Activated CD4-positive, alpha-beta T cell treated with anti-CD3 and anti-CD28 coated beads, Interleukin-2, amount 50 U/mL, for 1 hour (primary cell): ENCODE measurements around the gene LYPLA2.
"Not testable (repeated sequence)": the region's sequence is repeated elsewhere in the genome, so short reads cannot be mapped to it uniquely, and the experiment has no call there.

Experiments used
- DNase-seq: peaks from one replicate; pipeline ENCODE4 v3.0.0-alpha.2; 2020

The LYPLA2 gene

DNA sequence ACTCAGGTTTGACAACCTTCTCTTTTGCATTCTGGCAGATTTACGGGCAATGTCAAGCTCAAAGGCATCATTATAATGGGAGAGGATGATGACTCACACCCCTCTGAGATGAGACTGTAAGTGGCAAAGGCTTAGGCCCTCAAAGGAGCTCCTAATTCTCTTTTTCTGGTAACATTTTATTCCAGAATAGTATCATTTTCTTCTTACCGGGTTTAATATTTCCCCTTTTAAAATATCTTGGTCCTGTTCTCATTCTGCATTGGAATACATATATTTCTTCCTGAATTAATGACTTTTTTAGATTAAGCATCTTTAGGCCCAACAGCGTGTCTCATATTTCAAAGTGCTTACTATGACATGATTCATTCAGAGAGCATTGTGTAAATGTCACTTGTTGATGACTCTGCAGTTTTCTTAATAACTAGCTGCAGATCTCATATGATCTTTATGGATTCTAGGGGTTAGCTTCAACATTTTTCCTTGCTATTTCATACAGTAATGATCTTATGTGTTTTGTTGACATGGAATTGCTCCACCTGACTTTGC lies 11.0 kb upstream of the LYPLA2 start:
- DNase-seq, result no peak

DNA sequence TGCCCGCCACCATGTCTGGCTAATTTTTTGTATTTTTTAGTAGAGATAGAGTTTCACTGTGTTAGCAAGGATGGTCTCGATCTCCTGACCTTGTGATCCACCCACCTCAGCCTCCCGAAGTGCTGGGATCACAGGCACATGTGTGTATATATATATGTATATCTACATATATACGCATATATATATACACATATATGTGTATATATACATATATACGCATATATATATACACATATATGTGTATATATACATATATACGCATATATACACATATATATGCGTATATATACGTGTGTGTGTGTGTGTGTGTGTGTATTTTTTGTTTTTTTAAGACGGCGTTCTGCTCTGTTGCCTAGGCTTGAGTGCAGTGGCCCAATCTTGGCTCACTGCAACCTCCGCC lies 7.8 kb upstream of the LYPLA2 start:
- DNase-seq, result not testable (repeated sequence)

DNA sequence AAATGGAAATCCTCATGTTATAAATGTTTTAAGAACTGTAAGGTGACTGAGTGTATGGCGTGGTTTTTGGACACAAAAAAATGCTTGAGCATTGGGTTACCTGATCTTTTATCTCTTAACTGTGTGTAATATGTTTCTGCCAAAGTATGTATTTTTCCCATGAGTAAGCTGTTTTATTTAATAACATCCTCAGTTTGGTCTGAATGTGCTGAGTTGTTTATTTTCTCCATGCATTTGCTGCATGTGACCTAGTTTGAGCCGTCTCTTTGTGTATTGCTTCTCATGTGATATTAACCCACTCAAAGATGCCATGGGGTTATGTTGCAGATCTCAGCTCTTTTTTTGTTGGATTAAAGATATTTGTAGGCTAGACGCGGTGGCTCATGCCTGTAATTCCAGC lies 6.1 kb upstream of the LYPLA2 start:
- no peak for DNase-seq

DNA sequence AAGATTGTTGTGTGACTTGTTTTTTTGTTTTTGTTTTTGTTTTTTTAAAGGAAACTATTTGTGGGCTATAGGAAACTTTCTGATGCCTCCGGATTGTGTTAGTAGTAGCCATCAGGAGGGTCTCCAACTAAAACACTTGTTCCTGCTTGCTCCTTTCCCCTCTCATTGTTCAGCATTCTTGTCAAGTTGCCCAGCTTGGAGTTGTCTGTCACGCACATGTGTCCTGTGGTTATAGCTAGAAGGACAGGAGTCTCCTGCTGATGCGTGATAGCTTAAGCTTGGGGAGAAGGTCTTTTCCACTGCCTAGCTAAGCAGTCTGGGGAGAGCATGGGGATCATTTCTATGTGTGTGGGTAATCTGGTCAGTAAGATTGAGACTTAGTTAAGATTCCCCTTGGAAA lies 3.2 kb upstream of the LYPLA2 start:
- no peak for DNase-seq

DNA sequence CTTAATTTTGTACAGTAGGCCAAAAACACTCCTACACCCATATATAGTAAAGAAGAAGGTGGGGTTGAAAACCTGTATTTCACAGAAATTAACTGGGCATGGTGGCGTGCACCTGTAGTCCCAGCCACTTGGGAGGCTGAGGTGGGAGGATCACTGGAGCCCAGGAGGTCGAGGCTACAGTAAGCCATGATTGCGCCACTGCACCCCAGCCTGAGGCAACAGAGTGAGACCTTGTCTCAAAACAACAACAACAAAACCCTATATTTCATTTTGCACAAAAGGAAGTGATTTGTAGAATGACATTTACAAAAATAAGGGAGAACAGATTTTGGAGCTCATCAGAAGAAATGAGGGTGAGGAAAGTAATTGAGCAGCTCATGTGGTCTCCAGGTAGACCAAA lies 2.2 kb upstream of the LYPLA2 start:
- DNase-seq, result no peak

DNA sequence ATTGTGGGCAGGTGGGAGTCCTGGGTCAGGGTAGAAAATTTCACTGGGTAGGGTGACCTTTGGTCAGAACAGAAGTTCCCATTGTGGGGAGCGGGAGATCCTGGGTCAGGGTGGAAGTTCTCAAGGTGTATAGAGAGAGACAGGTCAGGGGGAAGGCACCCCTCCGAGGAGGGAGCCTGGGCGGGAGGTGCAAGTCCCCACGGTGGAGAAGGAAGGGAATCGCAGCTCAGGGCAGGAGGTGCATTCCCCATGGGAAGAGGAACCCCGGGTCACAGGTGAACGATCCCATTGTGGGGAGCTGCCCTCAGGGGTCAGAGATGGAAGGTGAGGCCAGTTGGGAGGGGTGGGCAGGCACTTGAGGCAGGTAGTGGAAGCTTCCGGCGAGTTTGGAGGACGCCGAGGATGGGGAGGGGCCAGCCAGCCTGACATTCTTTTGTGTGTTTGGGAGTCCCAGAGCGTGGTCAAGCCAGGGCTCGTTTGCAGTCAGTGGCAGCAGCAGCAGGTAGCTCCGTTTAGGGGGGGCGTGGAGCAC lies 637 bp downstream of the LYPLA2 start:
- DNase-seq, result no peak

DNA sequence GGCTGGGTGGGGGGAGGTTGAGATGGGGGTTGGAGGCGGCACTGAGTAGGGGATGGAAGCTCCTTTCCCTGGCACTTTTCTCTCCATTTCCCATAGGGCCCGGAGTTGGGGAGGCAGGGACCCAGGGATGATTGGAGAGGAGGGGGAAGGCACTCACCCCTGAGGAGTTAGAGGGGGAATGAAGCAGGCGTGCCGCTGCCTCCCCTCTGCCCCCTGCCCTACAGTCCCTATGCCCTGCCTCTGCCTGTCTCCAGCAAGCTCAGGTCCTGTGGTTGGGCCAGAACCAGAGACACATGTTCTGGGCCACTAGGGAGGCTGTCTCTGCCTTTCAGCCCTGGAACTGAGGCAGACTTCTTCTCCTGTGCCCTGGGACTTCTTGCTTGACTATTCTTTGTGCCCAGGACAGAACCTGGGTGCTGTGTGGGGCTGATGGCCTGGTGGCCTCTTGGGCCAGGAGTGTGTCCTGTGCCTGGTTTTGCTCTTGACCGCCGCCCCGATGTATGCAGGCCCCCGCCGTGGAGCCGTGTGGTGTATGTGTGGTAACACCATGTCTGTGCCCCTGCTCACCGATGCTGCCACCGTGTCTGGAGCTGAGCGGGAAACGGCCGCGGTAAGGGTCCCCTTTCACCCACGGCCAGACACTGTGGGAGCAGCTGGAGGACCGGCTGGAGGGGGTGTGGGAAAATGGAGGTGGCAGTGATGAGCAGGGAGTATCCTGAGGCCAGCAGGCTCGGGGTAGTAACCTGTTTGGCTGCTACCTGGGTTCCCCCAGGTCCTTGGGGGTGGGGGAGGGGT lies 1.4 kb downstream of the LYPLA2 start:
- no peak for DNase-seq

DNA sequence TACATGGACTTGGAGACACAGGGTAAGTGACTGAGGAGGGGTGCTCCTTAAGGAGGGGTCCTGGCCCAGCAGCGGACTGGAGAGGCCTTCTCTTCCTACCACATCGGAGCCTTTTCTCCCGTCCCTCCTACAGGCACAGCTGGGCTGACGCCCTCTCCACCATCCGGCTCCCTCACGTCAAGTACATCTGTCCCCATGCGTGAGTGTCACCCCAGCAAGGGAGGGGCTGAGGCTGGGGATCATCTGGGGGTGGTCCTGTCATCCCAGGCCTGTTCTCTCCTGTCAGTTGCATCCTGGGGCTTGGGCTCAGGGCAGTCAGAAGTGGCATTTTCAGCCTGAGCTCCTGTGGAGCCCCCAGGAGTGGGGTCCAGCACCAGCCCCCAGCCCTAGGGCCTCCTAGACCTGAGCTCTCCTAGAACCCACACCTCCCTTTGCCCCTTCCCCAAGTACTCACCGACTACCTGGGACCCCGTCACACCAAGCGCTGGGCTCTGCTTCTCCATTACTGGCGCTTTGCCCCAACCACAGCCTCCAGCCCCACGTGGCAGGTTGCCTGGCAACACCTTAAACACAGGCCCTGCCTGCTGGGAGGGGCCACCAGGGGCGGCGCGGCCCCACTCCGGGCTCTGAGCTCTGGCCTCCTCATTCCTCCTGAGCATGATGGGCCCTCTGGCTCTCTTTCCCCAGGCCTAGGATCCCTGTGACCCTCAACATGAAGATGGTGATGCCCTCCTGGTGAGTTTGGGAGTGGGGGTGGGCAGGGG lies 2.3 kb downstream of the LYPLA2 start:
- DNase-seq, result peak; percentile 46

DNA sequence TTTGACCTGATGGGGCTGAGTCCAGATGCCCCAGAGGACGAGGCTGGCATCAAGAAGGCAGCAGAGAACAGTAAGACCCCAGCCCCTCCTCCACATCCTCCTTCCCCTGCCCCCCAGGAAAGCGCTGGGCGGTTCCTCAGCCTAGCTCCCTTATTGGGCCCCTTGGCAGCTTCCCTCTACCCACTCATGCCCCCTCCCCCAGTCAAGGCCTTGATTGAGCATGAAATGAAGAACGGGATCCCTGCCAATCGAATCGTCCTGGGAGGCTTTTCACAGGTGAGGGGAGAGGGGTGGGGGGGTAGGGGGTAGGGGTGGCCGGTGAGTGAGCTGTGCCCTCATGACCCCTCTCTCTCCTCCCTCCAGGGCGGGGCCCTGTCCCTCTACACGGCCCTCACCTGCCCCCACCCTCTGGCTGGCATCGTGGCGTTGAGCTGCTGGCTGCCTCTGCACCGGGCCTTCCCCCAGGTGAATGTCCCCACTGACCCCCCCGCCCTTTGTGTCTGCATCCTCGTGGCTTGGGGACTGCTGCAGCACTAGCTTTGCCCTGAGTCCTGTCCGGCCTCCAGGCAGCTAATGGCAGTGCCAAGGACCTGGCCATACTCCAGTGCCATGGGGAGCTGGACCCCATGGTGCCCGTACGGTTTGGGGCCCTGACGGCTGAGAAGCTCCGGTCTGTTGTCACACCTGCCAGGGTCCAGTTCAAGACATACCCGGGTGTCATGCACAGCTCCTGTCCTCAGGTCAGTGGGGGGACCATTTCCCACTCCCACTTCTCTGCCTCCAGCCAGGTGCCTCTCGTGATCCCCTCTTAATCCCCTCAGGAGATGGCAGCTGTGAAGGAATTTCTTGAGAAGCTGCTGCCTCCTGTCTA lies 3.2 kb downstream of the LYPLA2 start:
- DNase-seq, result no peak

DNA sequence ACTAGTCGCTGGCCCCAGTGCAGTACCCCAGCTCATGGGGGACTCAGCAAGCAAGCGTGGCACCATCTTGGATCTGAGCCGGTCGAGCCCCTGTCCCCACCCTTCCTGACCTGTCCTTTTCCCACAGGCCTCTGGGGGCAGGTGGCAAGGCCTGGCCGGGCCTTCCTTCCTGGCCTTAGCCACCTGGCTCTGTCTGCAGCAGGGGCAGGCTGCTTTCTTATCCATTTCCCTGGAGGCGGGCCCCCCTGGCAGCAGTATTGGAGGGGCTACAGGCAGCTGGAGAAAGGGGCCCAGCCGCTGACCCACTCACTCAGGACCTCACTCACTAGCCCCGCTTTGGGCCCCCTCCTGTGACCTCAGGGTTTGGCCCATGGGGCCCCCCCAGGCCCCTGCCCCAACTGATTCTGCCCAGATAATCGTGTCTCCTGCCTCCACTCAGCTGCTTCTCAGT lies 3.8 kb downstream of the LYPLA2 start:
- DNase-seq, result not testable (repeated sequence)

DNA sequence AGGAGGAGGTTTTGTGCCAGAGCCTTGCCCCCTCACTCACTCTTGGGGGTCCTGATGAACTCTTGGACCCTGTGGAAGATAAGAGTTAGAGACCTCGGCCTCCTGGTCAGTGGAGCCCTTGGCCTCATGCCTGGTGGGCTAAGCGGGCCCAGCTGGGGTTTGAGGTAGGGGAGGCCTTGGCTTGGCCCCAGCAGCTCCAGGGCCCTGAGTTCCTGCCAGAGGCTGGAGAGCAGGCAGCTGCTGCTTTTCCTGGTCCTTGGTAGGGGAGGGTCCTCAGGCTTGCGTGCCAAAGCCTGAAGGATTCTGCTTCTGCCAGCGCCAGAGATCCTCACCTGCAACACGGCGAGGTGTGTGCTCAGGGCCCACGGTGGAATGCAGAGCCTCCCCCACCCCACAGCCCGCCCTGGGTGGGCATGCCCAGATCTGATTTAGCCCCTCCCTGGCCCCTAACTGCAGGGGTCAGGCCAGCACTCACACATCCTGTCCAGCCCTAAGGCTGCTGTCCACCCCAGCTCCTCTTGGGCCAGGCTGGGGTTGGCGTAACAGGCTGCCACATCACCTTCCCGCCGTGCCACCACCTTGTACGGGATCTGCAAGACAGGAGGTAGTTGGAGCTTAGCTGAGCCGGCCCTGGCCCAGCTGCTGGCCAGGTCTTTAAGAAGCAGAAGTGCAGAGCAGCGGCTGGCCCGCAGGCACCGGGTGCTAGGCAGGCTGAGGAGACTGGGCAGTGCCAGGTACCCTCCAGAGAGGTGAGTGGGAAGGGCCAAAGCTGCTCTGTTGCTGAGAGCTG lies 4.9 kb downstream of the LYPLA2 start:
- DNase-seq, result no peak

DNA sequence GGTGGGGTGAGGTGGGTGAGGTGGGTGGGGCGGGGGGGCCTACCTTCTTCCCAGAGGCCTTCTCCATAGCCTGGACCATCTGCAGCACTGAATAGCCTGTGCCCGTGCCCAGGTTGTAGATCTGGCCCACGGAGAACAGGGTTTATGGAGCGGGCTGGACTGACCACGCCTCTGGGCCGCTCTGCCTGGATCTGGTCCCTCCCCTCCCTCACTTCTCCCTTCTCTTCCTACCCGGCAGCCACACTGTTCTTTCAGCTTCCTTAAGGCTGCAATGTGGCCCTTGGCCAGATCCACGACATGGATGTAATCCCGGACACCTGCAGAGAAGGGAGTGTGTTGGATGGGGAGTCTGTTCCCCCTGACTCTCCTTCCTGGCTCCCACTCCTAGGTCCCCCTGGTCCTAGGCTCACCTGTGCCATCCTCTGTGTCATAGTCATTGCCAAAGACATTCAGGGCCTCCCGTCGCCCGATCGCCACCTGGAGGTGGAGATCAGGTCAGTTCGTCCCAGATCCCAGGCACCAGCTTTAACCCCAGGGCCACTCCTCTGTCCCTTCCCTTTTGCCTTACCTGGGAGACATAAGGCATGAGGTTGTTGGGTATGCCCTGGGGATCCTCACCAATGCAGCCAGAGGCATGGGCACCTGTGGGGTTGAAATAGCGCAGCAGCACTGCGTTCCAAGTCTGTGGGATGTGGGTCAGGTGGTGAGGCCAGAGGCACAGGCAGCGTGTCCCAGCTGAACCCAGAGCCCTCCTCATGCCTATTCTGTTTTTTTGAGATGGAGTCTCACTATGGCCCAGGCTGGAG lies 5.7 kb downstream of the LYPLA2 start:
- no peak for DNase-seq

DNA sequence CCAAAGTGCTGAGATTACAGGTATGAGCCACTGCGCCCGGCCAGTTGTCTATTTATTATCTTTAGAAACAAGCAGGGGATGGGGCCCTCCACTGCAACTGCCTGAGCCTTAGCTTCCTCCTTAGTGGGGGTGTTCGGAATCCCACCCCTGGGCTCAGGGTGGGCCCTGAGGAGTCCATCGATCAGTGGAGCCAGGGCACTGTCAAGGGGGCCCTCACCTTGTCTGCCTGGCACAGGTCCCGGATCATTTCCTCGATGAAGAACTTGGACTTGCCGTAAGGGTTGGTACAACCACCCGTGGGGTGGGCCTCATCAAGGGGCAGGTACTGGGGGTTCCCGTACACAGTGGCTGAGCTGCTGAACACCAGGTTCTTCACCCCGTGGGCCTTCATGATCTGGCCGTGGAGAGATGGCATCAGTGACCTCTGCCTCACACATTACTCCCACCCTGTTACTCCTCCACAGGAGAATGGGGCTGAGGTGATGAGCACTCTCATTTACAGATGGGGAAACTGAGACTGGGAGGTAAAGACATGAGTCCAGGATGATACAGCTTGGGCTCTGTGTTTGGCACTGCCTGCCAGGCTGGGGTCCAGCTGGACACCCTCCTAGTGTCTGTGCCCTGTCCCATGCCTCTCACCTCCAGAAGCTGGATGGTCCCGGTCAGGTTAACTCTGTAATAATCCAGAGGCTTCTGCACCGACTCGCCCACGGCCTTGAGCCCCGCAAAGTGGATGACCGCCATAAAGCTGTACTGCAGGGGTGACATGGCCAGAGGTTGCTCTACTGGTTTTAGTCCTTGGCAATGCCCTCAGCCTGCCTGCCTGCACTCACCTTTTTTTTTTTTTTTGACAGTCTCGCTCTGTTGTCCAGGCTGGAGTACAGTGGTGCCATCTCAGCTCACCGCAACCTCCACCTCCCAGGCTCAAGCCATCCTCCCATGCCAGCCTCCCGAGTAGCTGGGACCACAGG lies 6.8 kb downstream of the LYPLA2 start:
- no peak for DNase-seq

DNA sequence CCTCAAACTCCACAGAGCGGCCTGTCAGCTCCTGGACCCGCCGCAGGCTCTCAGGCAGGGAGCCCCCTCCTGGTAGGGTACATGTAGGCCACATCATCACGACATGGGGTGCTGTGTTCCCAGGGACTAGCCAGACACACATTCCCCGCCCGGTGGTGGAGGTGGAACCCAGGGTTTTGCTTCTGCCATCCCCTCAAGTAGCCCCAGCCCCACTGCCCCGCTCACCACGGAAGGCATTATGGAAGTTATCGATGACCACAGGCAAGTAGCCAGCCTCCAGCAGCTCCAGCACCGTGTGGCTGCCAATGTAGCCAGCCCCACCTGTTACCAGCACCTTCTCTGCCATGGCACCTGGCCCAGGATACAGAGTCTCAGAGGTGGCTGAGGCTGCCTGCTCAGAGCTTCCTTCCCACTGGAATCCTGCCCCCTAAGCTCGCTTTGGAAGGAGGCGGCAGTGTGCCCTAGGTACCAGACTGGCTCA lies 7.8 kb downstream of the LYPLA2 start:
- DNase-seq, result no peak

DNA sequence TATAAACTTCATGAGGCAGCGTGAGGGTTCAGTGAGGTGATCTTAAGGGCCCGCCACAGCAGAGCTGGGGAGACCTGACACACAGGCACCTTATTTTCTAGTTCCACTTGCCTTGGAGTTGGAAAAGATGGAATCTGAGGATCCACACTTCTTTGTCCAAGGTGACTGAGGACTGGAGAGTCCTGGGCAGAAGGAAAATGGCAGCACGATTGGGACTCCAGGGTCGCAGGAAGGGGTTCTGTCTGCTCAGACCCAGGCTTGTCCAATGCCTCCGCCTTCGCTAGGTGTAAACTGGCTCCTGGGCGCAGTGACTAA lies 8.3 kb downstream of the LYPLA2 start:
- DNase-seq, result no peak

DNA sequence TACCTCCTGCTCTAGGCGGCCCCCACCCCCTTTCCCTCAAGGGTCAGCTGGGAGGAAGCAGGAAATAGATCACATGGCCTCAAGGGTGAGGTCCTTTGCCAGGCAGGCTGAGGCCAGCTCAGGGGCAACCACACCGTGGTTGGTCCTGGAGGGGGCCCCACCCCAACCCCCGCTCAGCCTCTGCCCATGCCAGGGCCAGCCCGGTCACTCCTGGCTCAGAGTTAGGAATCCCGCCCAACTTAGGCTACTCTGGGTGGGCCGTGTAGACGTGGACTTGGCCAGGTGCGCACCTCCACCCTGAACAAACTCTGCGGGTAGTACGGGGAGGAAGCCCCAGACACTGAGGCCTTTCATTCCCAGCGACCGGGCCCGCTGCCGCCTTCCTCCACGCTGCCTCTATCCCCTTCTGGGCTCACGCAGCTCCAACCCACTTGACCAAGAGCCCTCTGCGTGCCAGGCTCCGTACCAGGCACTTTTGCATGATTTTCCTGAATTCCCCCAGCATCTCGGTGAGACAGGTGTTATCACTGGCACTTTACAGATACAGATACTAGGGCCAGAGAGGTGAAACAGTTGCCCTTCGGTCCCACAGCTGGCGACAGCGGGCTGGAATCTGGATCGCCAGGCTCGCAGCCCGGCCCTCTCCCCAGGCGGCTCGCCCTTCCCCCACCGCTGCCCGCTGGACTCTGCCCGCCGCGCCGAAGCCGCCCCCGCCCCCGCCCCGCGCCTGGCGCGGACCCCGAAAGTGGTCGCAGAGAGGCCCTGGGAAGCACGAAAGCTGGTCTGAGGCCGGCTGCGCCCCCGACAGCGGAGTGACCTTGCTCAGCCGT lies 8.8 kb downstream of the LYPLA2 start:
- DNase-seq, result no peak

DNA sequence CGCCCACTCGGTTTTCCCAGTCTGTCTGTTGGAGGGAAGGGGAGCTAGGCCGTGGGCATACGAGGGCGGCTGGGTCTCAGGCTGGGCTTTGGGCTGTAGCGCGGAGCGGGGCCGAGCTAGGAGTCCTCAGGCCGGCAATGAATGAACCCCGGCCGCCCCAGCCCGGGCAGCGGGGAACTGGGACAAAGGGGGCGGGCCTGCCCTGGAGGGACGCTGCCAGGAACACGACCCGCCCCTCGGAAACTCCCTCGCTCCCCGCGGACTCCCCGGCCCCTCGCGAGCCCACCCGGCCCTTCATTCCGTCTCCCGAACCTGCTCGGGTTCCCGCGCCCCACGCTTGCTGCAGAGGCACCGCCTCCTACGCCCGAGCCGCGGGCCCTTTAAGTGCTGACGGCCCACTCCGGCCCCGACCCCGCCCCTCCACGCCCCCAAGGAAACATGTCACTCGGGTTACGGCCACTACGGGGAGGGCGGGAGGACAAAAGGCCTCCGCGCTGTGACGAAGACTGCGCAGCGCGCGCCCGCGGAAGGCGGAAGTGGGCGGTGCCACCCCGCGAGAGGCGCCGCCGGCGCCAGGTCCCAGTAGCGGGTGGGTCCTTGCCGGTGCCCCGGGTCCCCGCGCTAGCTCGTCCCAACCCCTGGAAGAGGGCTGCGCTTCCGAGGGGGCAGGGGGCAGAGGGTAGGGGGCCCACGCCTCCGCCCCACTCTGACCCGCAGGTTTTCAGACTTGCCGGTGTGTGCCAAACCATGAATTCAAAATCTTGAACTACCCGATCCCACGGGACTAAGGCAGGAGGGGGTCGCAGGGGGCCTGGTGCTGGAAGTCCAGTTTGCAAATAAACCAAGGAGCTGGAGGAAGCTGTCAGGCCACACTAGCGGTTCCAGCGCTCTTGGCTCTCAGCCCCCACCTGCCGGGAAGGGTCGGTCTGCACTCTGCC lies 9.7 kb downstream of the LYPLA2 start, which contains the start of gene GALE:
Gene GALE (minus strand): TSS at position 355 of the 938 bp plus-strand sequence. CDS start 1,747 bp downstream, outside the sequence.
- peak; percentile 97 for DNase-seq
